ENCODE data around the gene MIPOL1. TPM values are rescaled to one million over a fixed set of nuclear protein-coding genes. Genes with fewer than 3 reads are reported as not detected.

MIPOL1 gene
- total RNA-seq, 6 experiments from 2014 or later: 6.5 to 7.7 (median 6.8) TPM

GRCh38 chr14:37434867-37435266 lies 237.1 kb downstream of the MIPOL1 start:
- Mint-ChIP-seq H3K27me3 (ENCODE audit: insufficient read depth) (no peaks in the 10 kb centered on the region), H3K36me3 (ENCODE audit: low read depth) (no peaks in the 10 kb centered on the region), H3K9me3 (no peaks in the 10 kb centered on the region), H3K4me1 (ENCODE audit: low read depth) (no peaks in the 10 kb centered on the region), H3K27ac (no peak overlapping the region), H3K4me3 (no peak overlapping the region)
- no peak for DNase-seq
- TF ChIP-seq CTCF (IDR thresholded peaks at IDR 0.05): no peak

- Mint-ChIP-seq H3K36me3 (ENCODE audit: low read depth) (no peaks in the 10 kb centered on the region), H3K27ac (no peak overlapping the region), H3K9me3 (no peaks in the 10 kb centered on the region), H3K4me3 (no peak overlapping the region), H3K27me3 (ENCODE audit: insufficient read depth) (no peaks in the 10 kb centered on the region), H3K4me1 (ENCODE audit: low read depth) (no peaks in the 10 kb centered on the region)
- TF ChIP-seq CTCF (IDR thresholded peaks at IDR 0.05): no peak
- DNase-seq: no peak
Measured at GRCh38 chr14:37436519-37436918, 238.8 kb downstream of the MIPOL1 start.

- H3K4me3 Mint-ChIP-seq: no peak overlapping the region
- H3K9me3 Mint-ChIP-seq: no peaks in the 10 kb centered on the region
- no peaks in the 10 kb centered on the region for H3K4me1 Mint-ChIP-seq (ENCODE audit: low read depth)
- H3K27me3 Mint-ChIP-seq (ENCODE audit: insufficient read depth): no peaks in the 10 kb centered on the region
- no peaks in the 10 kb centered on the region for H3K36me3 Mint-ChIP-seq (ENCODE audit: low read depth)
- no peak for DNase-seq
- no peak overlapping the region for H3K27ac Mint-ChIP-seq
- no peak for TF ChIP-seq CTCF (IDR thresholded peaks at IDR 0.05)
Measured at GRCh38 chr14:37437490-37437889, 239.8 kb downstream of the MIPOL1 start.

- Mint-ChIP-seq H3K36me3 (ENCODE audit: low read depth) (no peaks in the 10 kb centered on the region; the same call in 1 of the 2 replicates), H3K9me3 (no peaks in the 10 kb centered on the region), H3K4me3 (no peak overlapping the region), H3K27me3 (ENCODE audit: insufficient read depth) (no peaks in the 10 kb centered on the region), H3K4me1 (ENCODE audit: low read depth) (no peaks in the 10 kb centered on the region; the same call in 1 of the 2 replicates), H3K27ac (no peak overlapping the region)
- DNase-seq: no peak
- TF ChIP-seq CTCF (IDR thresholded peaks at IDR 0.05): no peak
Measured at GRCh38 chr14:37438444-37438843, 240.7 kb downstream of the MIPOL1 start.

- no peak for DNase-seq
Measured at GRCh38 chr14:37443461-37443860, 245.7 kb downstream of the MIPOL1 start.

More at GRCh38 chr14:37443461-37443860, 245.7 kb downstream of the MIPOL1 start:
- TF ChIP-seq CTCF (IDR thresholded peaks at IDR 0.05): no peak
- Mint-ChIP-seq H3K27ac (no peak overlapping the region), H3K9me3 (no peaks in the 10 kb centered on the region), H3K4me1 (ENCODE audit: low read depth) (no peaks in the 10 kb centered on the region; the same call in 1 of the 2 replicates), H3K36me3 (ENCODE audit: low read depth) (no peaks in the 10 kb centered on the region; the same call in 1 of the 2 replicates), H3K27me3 (ENCODE audit: insufficient read depth) (no peaks in the 10 kb centered on the region), H3K4me3 (no peak overlapping the region)

All from HFFc6 (cell line).